GM18870 (cell line): ENCODE data around the gene RHBG.

ENCODE experiments used
- ATAC-seq: cut with Tn5 transposase; IDR thresholded peaks from one replicate; pipeline ENCODE4 v1.9.1; 2021; ENCODE audit warnings: moderate library complexity; ENCODE audit not compliant: unreplicated experiment

The RHBG gene

DNA sequence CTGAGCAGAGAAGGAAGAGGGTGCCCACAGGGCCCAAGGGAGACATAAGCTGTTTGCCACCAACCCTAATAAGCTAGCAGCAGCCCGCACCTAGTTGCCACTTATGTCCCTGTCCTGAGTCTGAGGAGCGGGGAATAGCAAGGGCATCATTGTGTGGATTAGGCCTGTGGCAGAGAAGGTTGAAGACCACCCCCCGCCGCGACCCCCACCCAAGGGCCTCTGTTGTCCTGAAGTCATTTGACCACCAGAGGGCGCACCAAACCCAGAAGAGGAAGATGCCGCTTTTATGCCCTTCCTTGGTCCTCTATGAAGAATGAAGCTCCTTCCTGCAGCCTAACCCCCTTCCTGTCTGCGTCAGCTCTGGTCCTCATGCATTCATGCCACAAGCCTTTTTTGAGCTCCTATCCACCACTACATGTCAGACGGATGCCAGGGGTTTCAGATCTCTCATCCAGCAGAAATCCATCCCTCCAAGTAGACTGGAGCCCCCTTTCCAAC, 16.6 kb downstream of the RHBG start:
- no peak for ATAC-seq

DNA sequence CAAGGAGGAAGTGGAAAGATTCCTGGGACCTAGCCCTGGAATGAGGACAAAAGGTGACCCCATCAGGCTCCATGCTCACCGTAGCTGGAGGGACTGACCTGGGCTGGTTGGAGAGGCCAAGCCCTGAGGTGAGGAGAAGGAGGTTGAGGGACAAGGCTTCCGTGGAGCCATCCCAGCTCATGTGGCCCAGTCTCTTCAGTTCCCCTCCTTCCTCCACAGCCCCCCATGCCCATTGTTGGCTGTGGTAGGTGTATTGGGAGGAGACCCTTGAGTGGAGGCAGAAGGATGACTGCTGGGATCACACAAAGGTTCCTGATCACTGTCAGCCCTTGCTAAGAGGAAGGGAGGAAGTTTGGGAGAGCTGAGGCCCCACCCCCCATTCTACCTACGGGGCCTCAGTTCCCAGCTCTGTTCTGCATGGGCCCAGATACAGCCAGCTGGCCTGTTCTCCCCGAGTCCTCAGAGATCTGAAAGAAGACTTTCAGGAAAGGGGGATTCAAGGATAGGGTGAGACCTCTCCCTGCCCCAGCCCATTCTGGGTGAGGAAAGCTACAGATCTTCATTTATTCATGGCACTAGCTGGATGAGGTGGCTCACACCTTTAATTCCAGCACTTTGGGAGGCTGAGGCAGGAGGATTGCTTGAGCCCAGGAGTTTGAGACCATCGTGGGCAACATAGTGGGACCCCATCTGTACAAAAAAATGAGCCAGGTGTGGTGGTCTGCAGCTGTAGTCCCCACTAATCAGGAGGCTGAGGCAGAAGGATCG, 17.3 kb downstream of the RHBG start:
- ATAC-seq: no peak

DNA sequence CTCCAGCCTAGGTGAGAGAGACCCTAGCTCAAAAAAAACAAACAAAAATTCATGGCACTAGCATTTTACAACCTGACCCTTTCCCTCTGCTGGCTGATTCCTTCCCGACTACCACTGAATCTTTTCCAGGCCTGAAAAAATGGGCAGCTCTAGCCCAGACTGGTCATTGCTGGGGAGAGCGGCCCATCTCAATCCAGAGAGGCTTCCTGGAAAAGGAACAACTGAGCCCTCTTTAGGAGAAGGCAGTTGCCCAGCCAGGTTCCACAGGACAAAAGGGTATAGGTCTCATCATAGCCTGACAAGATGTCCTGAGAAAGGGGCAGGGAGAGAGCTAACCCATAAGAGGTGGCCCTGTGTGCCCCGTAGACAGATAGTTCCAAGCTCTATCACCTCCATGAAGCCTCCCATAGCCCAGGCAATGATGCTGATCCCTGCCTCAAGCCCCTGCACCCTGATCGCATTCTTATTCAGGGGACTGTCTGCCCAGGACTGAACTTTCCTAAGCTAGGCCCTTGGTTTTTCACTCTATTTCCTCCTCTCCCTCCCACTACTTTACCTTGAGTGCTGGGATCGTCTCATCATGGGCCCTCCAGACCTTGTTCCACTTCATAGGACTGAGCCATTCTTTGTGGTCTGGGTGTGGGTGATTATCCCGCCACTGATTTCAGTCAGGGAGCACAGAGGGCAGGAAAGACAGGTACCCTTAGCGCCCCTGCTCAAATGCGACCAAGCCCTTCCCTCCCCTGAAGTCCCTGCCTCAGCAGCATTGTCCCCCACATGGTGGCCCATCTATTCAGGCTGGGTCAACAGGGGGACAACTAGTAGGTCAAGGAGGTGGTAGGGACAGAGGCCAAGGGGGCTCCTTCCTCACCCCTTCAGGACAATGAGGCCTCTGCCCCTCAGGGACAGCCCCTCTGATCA, 18.2 kb downstream of the RHBG start:
- no peak for ATAC-seq

DNA sequence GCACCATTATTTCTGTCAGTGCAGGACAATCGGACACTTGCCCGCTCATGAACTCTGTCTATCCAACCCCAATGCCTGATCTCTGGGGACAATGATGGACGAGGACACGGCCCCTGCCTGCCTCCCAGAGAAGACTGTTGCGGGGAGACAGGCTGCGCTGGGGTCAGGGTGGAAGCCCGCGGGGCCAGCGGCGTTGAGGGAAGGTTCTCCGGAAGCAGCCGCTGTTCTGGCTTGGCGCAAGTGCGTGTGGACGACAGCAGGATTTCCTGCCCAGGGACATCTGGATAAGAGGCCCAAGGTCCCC, 18.8 kb downstream of the RHBG start:
- no peak for ATAC-seq

DNA sequence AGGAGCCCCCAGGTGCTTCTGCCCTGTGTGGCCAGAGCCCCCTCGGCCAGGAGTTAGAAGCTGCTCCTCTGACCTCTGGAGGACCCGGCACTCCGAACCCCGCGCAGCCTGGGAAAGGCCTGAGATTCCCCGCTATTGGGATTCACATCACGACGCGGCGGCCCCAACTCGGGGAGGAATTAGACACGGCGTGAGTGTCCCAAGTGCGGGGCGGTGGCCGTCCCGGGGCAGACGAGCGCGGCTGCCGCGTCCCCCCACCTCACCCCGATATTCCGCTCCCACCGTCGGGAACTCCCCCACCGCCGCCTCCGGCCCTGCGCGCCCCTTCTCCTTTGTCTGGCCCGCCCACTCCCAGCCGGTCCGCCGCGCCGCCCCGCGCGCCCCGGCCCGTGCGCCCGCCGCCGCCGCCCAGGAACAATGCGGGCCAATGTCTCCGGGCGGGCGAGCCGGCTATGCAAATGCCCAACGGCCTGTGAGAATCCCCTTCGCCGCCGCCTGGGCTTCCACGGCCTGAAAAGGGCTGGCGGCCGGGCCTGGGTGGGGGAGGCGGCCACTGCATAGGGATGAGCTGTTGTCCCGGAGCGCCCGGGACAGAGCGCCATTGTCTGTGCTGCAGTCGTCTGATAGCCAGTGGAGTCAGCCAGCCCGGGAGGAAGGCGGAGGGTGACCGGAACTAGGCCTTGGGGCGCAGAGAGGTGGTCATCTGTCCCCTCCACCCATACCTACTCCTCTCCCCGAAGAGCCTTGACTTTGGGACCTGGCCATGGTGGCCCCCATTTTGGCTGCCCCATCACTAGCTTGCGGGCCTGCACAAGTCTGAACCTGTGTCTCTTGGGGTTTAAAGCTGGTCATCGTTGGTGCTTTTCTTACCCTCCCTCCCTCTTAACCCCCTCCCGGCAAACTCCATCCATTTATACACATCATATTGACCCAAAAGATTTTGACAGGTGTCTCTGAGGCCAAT, 19.4 kb downstream of the RHBG start:
- no peak for ATAC-seq

DNA sequence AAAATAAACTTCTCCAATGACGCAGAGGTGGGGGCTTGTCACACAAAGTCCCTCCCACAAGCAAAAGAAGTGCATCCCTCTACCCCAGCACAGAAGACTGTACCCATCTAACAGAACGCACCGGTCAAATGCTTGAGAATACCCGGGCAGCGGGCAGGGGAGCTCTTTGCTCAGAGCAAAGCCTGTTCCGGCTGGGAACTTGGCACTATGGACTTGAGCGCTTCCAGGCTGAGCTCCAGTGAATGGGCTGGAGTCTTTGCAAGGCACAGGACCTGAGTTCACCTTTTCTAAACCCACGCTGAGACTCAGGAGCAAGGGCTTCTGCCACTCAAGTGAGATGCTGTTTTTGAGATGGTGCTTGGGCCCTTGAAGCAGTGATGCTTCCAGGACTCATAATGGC, 20.3 kb downstream of the RHBG start:
- ATAC-seq: no peak

DNA sequence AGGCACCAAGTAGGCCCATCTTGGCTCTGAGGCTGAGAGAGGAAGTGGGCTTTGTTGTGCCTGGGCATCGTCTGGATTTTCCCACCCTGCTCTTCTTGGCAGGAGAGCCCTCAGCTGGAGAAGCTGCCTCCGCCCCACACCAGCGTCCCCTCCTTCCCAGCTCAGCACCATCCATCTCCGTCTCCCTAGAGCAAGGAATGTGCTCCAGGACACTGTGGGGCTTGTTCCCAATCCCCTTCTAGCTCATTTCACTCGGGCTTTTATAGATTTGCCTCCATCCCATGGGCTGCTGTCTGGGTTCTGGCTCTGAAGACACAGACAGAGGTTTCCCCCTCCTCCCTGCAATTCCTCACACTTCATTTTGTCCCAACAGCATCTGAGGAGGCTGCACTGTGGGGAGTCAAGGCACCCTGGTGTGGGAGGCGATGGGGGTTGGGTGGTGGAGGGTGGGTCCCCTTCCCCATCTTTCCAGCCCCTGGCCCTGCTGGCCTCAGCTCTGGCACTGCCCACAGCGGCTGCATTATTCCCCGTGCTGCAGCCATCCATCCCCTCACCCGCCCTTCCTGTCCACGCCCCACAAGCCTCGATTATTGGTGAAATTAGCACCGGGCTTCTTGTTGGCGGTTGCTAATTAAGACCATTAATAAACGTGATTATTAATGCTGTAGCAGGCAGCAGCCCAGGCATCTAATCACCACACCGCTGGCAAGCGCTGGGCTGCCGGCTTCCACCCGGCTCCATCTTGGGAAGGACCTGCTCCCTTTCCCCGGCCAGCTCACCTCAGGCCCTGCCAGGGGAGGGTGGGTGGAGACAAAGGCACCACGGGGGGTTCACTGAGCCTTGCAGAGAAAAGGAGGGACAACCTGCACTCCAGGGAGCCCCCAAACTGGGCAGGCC, 21.7 kb downstream of the RHBG start:
- no peak for ATAC-seq

DNA sequence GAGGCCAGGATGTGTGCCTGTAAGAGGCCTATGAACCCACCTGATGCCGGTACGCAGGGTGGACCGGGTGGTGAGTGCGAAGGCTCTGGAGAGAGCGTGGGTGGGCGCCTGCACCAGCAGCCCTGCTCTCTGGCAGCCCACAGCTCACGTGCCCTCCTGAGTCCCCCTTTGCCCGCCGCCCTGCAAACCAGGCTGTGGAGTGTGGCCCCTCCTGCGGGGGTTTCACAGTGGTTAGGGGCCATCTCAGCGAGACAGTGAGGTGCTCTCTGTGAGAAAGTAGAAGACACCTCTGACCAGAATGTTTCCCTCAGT, 22.3 kb downstream of the RHBG start:
- ATAC-seq: no peak

DNA sequence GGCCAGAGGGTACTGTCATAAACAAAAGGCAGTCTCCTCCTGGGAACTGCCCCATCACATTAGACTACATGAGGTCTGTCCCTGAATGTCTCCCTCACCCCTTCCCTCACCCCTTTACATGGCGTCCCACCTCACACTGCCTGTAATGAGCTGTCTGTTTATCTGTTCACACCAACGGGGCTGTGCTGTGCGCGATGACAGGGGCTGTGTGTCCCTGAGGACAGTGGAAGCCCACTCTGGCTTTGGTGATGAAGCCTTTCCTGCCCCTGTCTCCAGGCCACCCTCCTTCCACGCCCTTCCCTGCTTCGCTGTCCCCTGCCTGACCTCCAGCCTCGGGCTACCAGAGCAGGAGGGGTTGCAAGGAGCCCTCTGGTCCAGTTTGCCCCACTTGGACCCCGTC, 22.7 kb downstream of the RHBG start:
- ATAC-seq: no peak

DNA sequence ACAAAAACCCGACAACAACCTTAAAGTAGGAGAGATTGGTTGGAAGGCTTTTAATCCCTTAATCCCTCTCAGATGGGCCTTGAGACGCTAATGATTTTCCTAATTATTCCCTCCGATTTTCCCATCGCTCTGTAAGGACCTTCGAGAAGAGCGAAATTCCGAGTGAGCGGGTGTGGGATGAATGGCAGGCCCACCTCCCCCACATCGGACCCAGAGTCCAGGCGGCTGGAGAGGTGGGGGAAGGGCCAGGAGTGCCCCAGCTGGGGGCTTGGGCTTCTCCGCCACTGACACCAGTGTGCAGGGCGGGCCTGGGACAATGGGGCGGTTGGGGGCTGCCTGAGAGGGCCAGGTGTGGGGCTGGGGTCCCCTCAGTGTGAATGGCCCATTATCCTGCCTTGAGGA, 23.4 kb downstream of the RHBG start:
- ATAC-seq: no peak

DNA sequence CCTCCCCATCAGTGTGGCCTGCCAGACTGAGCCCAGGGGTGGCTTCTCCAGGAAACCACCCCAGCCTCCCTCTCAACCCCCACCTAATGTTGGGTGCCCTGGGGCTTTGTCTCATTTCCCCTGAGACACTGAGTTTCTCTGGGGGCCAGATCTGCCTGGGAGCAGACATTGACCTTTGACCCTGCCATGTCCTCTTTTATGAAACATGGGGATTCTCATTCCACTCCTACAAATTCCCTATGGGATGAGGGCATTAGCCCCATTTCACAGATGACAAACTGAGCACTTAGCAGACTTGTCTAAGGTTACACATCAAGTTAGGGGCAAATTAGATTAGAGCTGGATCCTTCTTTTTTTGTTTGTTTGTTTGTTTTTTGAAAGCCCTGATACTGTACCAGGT, 24.1 kb downstream of the RHBG start:
- no peak for ATAC-seq

DNA sequence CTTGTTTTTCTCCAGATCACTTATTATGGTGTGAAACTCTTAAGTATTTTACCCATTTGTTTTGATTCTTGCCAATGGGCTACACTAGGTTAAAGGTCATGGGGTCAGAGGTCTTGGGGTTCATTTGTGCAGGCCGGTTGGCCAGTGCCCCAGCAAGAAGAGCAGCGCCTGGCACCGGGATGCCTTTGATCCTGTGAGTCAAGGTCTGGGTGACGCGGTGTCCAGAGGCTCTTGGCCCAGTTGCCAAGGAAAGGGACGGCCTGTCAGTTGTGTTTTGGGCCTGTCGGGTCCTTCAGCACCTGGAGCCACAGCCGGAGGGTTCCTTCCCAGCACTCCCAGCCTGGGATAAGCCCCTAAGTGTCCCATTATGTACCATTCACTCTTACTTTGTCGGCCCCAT, 25.1 kb downstream of the RHBG start:
- no peak for ATAC-seq

DNA sequence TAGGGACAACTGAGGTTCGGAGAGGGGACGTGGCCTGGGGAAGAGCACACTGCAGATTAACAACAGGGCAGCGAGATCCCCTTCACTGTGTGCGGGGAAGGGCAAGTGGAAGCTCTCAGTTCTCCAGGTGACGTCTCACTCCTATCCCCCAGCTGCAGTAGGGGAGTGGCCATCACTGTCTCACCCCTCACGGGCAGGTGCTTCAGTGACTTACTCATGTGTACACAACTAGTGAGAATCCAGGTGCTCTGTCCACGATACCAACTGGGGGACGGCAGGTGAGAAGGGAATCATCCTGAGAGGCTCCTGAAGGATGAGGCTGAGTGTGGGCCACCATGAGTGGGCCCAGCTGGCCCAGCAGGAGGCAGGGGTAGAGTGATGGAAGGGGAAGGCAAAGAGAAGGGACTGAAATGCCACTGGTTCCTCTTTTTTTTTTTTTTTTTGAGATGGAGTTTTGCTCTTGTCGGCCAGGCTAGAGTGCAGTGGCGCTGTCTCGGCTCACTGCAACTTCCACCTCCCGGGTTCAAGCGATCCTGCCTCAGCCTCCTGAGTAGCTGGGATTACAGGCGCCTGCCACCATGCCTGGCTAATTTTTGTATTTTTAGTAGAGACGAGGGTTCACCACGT, 25.9 kb downstream of the RHBG start:
- no peak for ATAC-seq

DNA sequence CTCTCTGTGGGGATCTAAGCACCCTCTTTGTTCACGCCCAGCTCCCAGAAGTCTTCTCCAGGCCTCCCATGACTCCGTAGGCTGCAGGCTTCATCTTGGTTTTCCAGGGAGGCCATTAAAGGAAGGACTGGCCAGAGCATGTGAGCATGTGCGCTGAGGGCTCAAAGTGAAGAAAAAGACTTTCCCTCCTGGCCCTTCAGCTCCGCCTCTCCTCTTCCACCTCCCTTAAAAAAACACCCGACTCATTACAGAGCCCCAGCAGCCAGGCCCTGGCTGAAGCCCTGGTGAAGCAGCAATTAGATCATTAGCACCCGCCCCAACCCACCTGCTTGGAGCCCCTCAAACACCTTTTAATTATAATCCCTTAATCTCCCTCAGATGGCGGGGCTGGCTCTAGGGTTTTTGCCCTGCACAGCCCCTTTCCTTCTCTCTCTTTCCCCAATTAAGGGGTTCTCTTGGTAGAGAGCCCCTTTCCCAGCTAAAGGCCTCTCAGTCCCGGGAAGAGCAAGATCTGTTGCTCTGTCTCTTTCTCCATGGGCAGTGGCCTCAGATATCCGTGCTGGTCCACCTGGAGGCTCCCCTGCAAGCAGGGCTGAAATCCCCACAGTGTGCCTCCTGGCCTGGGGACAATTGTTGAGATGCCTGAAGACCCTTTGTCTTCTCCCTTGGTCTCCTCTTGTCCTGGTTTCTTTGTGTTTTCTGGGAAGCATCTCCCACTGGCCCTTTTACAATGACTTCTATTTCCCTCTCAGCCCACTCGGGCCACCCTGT, 30.5 kb downstream of the RHBG start:
- ATAC-seq: no peak

DNA sequence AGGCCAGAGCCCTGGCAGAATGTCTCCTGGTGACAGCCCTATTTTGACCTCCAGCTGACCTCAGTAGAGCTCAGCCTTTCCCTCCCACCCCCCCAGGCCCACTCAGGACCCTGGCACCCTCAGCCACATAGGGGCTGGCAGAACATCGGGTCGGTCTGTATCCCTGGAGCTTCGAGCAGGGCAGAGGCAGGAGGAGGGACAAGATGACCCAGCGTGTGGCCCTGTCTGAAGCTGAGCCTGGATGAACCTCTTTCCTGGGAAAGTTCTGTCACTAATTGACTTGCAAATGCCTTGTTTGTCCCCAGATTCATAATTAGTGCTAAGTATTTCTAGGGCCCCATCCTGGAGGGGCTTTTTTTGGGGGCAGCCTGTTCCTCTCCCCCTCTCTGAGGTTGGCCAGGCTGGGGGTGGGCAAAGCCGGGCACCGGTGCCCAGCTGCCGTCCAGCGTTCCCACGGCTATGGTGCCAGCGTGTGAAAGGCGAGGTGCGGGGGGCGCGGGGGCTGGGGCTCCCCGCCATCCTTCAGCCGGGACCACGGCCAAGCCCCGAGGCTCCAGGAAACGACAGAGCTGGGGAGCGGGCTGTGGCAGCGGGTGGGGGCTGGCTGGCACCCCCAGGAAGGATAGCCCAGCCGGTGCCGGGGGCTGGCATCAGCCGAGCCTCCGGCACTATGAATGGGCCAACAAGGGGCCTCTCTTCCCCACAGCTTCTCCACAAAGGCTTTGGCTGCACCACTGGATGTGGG, 31.4 kb downstream of the RHBG start:
- no peak for ATAC-seq

DNA sequence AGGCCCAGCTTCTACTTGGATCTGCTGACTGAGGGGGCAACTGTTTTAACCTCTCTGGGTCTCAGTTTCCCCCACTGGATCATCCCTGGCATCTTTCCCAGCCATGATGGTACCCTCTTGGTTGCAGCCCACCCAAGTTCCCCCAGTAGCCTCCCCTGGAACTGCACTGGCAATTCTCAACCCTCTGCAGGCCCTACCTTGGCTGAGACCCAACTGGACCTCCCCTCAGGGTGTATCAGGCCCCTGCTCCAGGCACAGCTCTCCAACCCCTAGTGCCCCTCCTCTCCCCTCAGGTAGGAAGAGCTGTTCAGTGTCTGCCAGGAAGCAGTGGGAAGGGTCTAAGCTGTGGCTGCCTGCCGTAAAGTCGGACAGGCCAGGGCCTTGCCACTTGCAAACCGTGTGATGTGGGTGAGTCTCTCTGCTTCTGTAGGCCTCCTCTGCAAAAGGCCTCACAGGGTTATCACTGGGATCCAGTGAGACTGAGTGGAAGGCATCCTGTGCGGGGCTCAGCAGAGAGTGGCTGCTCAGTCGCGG, 32.1 kb downstream of the RHBG start:
- no peak for ATAC-seq

DNA sequence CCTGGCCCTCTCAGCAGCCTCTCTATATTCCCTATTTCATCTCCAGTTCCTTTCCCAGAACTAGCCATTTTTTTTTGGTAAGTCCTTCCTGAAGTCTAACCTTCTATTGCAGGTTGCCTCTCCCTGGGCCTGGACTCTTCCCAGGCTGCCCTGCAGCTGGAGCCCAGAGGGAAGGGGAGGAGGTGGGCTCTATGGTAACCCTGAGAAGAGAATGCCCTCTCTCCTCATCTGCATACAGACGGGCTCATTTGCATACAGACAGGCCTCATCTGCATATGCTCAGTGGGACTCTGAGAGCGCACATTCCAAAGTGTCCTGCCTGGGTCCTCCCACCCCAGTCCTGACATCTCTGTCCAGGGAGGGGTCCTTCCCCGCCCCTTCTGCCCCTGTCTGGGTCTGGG, 32.7 kb downstream of the RHBG start:
- ATAC-seq: no peak

DNA sequence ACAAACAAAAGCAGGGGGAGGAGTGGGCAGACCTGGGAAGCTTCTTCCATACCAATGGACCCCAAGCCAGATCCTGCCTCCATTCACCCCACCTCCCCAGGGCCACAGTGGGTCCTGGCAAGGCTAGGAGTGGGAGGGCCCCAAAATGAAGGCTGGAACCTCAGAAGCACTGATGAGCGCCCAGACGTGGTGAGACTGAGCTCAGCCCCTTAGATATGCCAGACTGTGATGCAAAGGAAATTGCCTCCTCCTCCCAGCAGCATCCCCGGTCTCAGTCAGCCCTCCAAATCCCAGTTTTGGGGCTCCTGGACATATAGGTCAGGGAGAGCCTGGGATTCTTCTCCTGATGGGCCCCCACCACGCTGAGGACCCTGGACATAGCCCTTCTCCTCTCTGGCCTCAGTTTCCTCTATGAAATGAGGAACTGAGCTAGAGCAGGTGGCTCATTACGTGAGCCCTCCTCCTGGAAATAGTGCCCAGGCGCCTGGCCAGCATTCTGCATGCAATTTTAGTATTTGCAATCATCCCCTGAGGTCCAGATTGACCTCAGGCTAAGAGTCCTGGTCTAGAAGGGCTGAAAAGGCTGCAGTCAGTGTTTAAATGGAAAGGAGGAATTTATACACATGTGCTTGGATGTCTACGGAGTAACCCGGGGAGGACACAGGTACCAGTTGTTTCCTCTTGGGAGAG, 33.5 kb downstream of the RHBG start:
- ATAC-seq: no peak
